BJ (cell line): ENCODE results near the gene RALGDS. TPM values are rescaled to one million over a fixed set of nuclear protein-coding genes. Genes with fewer than 3 reads are reported as not detected.
"Not testable (repeated sequence)": the region's sequence is repeated elsewhere in the genome, so short reads cannot be mapped to it uniquely, and the experiment has no call there.

Experiments
- CTCF ChIA-PET: fragments of 350-600 bp; formaldehyde crosslinking; extraction: SDS; loops from one replicate; lab custom pipeline; 2021; ENCODE audit warnings: antibody characterized with exemption, inconsistent platforms; lab: Yijun Ruan, JAX
- POLR2A ChIA-PET: fragments of 300-600 bp; sonication (Branson Sonifier 250); formaldehyde crosslinking; extraction: SDS; loops from one replicate; lab custom pipeline; 2021; ENCODE audit warnings: antibody characterized with exemption; lab: Charles Lee
- DNase-seq: peaks from one replicate; pipeline ENCODE4 v3.0.0-alpha.2; 2011; ENCODE audit warnings: low read depth
- H3K27me3 ChIP-seq: 2 replicates; pipeline ENCODE4 v1.6.0; 2011; ENCODE audit warnings: low read length; ENCODE audit not compliant: control insufficient read depth, insufficient read depth
- H3K36me3 ChIP-seq: 2 replicates; pipeline ENCODE4 v1.5.1; 2011; ENCODE audit warnings: low read length; ENCODE audit not compliant: control insufficient read depth, insufficient read depth
- H3K4me3 ChIP-seq: 2 replicates; pipeline ENCODE4 v1.5.1; 2011; ENCODE audit warnings: low read depth, mild to moderate bottlenecking, control low read depth, low read length
- CTCF ChIP-seq: IDR thresholded peaks from 2 replicates; pipeline ENCODE4 v1.5.1; 2011; ENCODE audit warnings: low read depth, mild to moderate bottlenecking, control low read depth, inconsistent platforms, low read length, moderate library complexity; ENCODE audit not compliant: insufficient read depth
- polyA plus RNA-seq: library from polyadenylated mRNA; depleted of rRNA; stranded (reverse); fragments of >200 nt; gene quantifications from 2 replicates; pipeline ENCODE4 v1.2.3, GENCODE V29; 2011

The RALGDS gene
- polyA plus RNA-seq, 1 experiment = 25.1 TPM

GRCh38 chr9:133087429-133088145 lies 33.5 kb downstream of the RALGDS start:
- no peak for DNase-seq
- ChIA-PET CTCF (interaction anchor here (1.6 kb wide), 1 partner anchor 8 kb away, joined by 4 read pairs; no protein-coding TSS in a partner anchor), POLR2A (no interaction called here)
- no peaks in the 10 kb centered on the region for H3K36me3 ChIP-seq
- no peak for TF ChIP-seq CTCF
- no peak overlapping the region for H3K4me3 ChIP-seq
- no peaks in the 10 kb centered on the region for H3K27me3 ChIP-seq

GRCh38 chr9:133086894-133087293 lies 34.1 kb downstream of the RALGDS start:
- H3K27me3 ChIP-seq = no peaks in the 10 kb centered on the region
- no peak for DNase-seq
- H3K36me3 ChIP-seq = no peaks in the 10 kb centered on the region
- no peak for TF ChIP-seq CTCF
- CTCF ChIA-PET = no interaction called here
- H3K4me3 ChIP-seq = no peak overlapping the region
- POLR2A ChIA-PET = no interaction called here

GRCh38 chr9:133086212-133086860 lies 34.7 kb downstream of the RALGDS start:
- CTCF ChIA-PET, H3K4me3 ChIP-seq, DNase-seq, POLR2A ChIA-PET, H3K27me3 ChIP-seq, H3K36me3 ChIP-seq: not testable (repeated sequence)

DNA sequence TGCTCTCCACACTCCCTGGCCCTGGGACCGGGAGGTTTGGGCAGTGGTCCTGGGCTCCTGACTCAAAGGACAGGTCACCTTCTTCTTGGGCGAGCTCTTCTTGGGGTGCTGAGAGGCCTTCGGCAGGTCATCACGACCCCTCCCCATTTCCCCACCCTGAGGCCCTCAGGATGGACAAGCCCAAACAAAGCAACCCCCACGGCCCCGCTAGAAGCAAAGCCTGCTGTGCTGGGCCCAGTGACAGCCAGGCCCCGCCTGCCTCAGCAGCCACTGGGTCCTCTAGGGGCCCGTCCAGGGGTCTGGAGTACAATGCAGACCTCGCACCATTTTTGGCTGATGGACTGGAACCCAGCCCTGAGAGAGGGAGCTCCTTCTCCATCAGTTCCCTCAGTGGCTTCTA lies 37.4 kb downstream of the RALGDS start:
- POLR2A ChIA-PET, H3K4me3 ChIP-seq, DNase-seq, H3K27me3 ChIP-seq, CTCF ChIA-PET, H3K36me3 ChIP-seq: not testable (repeated sequence)

GRCh38 chr9:133081957-133082644 lies 38.9 kb downstream of the RALGDS start:
- CTCF ChIA-PET = interaction anchor here (1.8 kb wide), 1 partner anchor 62 kb away, joined by 6 read pairs; no protein-coding TSS in a partner anchor
- H3K4me3 ChIP-seq, DNase-seq, H3K27me3 ChIP-seq, POLR2A ChIA-PET, H3K36me3 ChIP-seq: not testable (repeated sequence)

DNA sequence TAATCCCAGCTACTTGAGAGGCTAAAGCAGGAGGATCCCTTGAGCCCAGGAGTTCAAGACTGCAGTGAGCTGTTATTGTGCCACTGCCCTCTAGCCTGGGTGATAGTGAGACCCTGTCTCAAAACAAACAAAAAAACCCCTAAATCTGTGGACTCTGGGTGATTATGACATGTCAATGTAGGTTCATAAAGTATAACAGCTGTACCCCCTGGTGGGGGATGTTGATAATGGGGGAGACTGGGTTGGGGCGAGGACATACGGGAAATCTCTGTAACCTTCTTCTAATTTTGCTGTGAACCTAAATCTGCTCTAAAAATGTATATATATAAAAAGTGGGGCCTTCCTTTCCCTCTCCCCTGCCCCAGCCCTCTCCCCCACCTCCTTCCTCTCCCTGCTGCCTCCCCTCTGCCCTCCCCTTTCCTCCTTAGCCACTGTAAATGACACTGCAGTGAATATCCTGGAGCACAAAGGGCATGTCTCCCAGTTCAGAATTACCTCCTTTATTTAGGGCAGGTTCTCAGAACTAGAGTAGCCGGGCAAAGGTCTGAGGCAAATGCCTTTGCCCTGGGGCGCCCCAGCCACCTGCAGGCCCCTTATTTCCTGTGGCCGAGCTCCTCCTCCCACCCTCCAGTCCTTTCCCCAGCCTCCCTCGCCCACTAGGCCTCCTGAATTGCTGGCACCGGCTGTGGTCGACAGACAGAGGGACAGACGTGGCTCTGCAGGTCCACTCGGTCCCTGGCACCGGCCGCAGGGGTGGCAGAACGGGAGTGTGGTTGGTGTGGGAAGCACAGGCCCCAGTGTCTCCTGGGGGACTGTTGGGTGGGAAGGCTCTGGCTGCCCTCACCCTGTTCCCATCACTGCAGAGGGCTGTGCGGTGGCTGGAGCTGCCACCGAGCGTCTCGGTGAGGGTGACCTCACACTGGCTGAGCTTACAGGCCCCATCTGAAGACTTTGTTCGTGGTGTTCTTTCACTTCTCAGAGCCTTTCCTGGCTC lies 40.0 kb downstream of the RALGDS start:
- POLR2A ChIA-PET, DNase-seq, H3K4me3 ChIP-seq, H3K27me3 ChIP-seq, H3K36me3 ChIP-seq: not testable (repeated sequence)
- CTCF ChIA-PET = interaction anchor here (1.8 to 7.4 kb wide), 2 partner anchors 21 to 63 kb away, joined by 6 to 45 read pairs; no protein-coding TSS in a partner anchor
